H1 (cell line): Measurements from ENCODE around the gene AFF2. TPM values are rescaled to one million over a fixed set of nuclear protein-coding genes. Genes with fewer than 3 reads are reported as not detected.

Experiments
- ATF3 ChIP-seq: IDR thresholded peaks from 2 replicates; pipeline ENCODE4 v1.6.1; 2011; ENCODE audit warnings: low read depth, mild to moderate bottlenecking, low read length; ENCODE audit not compliant: insufficient read depth
- CBX8 ChIP-seq: fragments of 300-800, 300-1000 bp; sonication (generic); IDR thresholded peaks from 2 replicates; pipeline ENCODE4 v1.7.1; 2016; ENCODE audit warnings: low read depth, low read length, borderline replicate concordance
- CHD1 ChIP-seq: IDR thresholded peaks from 2 replicates; pipeline ENCODE4 v1.6.1; 2012; ENCODE audit warnings: low read depth, low read length, improper control_type of control experiment
- CHD2 ChIP-seq: IDR thresholded peaks from 2 replicates; pipeline ENCODE4 v1.6.1; 2012; ENCODE audit warnings: low read length, improper control_type of control experiment
- FOSL1 ChIP-seq: IDR thresholded peaks from 2 replicates; pipeline ENCODE4 v1.6.1; 2011; ENCODE audit warnings: mild to moderate bottlenecking, low read depth, low read length, moderate library complexity; ENCODE audit not compliant: insufficient read depth
- GABPA ChIP-seq: IDR thresholded peaks from 2 replicates; pipeline ENCODE4 v1.6.1; 2011; ENCODE audit warnings: mild to moderate bottlenecking, low read length, moderate library complexity, borderline replicate concordance; ENCODE audit not compliant: insufficient read depth
- POLR2AphosphoS5 ChIP-seq: IDR thresholded peaks from 2 replicates; pipeline ENCODE4 v1.6.1; 2011; ENCODE audit warnings: low read depth, low read length
- POU5F1 ChIP-seq: IDR thresholded peaks from 2 replicates; pipeline ENCODE4 v1.6.1; 2011; ENCODE audit warnings: low read depth, mild to moderate bottlenecking, low read length, moderate library complexity
- TAF7 ChIP-seq: optimal IDR thresholded peaks from 2 replicates; pipeline ENCODE3; 2011; ENCODE audit warnings: low read depth, mild to moderate bottlenecking, inconsistent platforms, low read length, moderate library complexity, borderline replicate concordance
- TBP ChIP-seq: IDR thresholded peaks from 2 replicates; pipeline ENCODE4 v1.6.1; 2011; ENCODE audit warnings: low read depth, low read length, improper control_type of control experiment
- polyA plus RNA-seq, 7 experiments: library from polyadenylated mRNA; depleted of rRNA in 3 of 7; stranded (reverse) in 5 of 7; unstranded in 2 of 7; fragments of >200 nt in 5 of 7; fragments of 200-250 nt in 2 of 7; gene quantifications; 1 replicate in 5 of 7; 2 replicates in 1 of 7; 4 replicates in 1 of 7; pipeline versions ENCODE4 v1.2.1 to v1.2.3, GENCODE V29; 2011 to 2013; ENCODE audit warnings: missing spikeins in 2 of 7, mixed read lengths in 2 of 7
- total RNA-seq: library from RNA; stranded (reverse); fragmentation: NEBNext Ultra II Directional; extraction: Animal tissue kit (Norgen Biotek cat#: 25700); gene quantifications from 2 replicates; pipeline ENCODE4 v1.2.1, GENCODE V29; 2021
- TF ChIP-seq, protein P1 (sequence below): fragments of 300-600 bp; sonication (generic); IDR thresholded peaks from 2 replicates; pipeline ENCODE4 v1.7.1; 2012; ENCODE audit warnings: low read length, moderate library complexity, mild to moderate bottlenecking, inconsistent platforms; ENCODE audit not compliant: insufficient replicate concordance

The AFF2 gene
- total and polyA plus RNA-seq, 2 of the 8 experiments (the other 6 are each of a cell fraction or from before 2014, with no cell fraction given), result 2.0 to 7.3 TPM

DNA sequence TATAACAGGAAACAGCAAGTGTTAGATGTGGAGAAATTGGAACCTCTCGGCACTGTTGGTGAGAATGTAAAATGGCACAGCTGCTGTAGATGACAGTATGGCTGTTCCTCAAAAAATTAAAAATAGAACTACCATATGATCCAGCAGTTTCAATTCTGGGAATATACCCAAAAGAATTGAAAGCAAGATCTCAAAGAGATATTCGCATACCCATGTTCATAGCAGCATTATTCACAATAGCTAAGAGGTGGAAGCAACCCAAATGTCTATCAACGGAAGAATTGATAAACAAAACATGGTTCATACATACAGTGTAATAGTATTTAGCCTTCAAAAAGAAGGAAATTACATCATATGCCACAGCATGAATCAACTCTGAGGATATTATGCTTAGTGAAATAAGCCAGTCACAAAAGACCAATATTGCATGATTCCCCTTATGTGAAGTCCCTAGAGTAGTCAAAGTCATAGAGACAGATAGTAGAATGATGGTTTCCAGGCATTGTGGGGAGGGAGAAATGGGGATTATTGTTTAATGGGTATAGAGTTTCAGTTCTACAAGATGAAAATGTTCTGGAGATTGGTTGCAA is 537.0 kb downstream of the AFF2 start (continued):
- TF ChIP-seq, protein P1, sequence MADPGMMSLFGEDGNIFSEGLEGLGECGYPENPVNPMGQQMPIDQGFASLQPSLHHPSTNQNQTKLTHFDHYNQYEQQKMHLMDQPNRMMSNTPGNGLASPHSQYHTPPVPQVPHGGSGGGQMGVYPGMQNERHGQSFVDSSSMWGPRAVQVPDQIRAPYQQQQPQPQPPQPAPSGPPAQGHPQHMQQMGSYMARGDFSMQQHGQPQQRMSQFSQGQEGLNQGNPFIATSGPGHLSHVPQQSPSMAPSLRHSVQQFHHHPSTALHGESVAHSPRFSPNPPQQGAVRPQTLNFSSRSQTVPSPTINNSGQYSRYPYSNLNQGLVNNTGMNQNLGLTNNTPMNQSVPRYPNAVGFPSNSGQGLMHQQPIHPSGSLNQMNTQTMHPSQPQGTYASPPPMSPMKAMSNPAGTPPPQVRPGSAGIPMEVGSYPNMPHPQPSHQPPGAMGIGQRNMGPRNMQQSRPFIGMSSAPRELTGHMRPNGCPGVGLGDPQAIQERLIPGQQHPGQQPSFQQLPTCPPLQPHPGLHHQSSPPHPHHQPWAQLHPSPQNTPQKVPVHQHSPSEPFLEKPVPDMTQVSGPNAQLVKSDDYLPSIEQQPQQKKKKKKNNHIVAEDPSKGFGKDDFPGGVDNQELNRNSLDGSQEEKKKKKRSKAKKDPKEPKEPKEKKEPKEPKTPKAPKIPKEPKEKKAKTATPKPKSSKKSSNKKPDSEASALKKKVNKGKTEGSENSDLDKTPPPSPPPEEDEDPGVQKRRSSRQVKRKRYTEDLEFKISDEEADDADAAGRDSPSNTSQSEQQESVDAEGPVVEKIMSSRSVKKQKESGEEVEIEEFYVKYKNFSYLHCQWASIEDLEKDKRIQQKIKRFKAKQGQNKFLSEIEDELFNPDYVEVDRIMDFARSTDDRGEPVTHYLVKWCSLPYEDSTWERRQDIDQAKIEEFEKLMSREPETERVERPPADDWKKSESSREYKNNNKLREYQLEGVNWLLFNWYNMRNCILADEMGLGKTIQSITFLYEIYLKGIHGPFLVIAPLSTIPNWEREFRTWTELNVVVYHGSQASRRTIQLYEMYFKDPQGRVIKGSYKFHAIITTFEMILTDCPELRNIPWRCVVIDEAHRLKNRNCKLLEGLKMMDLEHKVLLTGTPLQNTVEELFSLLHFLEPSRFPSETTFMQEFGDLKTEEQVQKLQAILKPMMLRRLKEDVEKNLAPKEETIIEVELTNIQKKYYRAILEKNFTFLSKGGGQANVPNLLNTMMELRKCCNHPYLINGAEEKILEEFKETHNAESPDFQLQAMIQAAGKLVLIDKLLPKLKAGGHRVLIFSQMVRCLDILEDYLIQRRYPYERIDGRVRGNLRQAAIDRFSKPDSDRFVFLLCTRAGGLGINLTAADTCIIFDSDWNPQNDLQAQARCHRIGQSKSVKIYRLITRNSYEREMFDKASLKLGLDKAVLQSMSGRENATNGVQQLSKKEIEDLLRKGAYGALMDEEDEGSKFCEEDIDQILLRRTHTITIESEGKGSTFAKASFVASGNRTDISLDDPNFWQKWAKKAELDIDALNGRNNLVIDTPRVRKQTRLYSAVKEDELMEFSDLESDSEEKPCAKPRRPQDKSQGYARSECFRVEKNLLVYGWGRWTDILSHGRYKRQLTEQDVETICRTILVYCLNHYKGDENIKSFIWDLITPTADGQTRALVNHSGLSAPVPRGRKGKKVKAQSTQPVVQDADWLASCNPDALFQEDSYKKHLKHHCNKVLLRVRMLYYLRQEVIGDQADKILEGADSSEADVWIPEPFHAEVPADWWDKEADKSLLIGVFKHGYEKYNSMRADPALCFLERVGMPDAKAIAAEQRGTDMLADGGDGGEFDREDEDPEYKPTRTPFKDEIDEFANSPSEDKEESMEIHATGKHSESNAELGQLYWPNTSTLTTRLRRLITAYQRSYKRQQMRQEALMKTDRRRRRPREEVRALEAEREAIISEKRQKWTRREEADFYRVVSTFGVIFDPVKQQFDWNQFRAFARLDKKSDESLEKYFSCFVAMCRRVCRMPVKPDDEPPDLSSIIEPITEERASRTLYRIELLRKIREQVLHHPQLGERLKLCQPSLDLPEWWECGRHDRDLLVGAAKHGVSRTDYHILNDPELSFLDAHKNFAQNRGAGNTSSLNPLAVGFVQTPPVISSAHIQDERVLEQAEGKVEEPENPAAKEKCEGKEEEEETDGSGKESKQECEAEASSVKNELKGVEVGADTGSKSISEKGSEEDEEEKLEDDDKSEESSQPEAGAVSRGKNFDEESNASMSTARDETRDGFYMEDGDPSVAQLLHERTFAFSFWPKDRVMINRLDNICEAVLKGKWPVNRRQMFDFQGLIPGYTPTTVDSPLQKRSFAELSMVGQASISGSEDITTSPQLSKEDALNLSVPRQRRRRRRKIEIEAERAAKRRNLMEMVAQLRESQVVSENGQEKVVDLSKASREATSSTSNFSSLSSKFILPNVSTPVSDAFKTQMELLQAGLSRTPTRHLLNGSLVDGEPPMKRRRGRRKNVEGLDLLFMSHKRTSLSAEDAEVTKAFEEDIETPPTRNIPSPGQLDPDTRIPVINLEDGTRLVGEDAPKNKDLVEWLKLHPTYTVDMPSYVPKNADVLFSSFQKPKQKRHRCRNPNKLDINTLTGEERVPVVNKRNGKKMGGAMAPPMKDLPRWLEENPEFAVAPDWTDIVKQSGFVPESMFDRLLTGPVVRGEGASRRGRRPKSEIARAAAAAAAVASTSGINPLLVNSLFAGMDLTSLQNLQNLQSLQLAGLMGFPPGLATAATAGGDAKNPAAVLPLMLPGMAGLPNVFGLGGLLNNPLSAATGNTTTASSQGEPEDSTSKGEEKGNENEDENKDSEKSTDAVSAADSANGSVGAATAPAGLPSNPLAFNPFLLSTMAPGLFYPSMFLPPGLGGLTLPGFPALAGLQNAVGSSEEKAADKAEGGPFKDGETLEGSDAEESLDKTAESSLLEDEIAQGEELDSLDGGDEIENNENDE, result no peak
- TF ChIP-seq POU5F1 (no peak), CHD2 (no peak), CBX8 (no peak), CHD1 (no peak), ATF3 (no peak), GABPA (no peak), FOSL1 (no peak), POLR2AphosphoS5 (no peak), TAF7 (no peak), TBP (no peak)
